Kidney epithelial cell (primary cell): ENCODE results near the gene JARID2. TPM values are rescaled to one million over a fixed set of nuclear protein-coding genes. Genes with fewer than 3 reads are reported as not detected.

Source experiments
- DNase-seq: peaks from one replicate; pipeline ENCODE4 v3.0.0-alpha.2; 2010; ENCODE audit warnings: low read depth
- H3K27me3 ChIP-seq: 2 replicates; pipeline ENCODE4 v1.6.0; 2011; ENCODE audit warnings: low read length; ENCODE audit not compliant: control insufficient read depth, insufficient read depth
- H3K36me3 ChIP-seq: 2 replicates; pipeline ENCODE4 v1.5.1; 2011; ENCODE audit warnings: low read length; ENCODE audit not compliant: control insufficient read depth, insufficient read depth
- H3K4me3 ChIP-seq: 2 replicates; pipeline ENCODE4 v1.5.1; 2011; ENCODE audit warnings: low read depth, mild to moderate bottlenecking, control low read depth, low read length
- CTCF ChIP-seq: IDR thresholded peaks from 2 replicates; pipeline ENCODE4 v1.5.1; 2011; ENCODE audit warnings: mild to moderate bottlenecking, moderate library complexity, low read length, control low read depth, inconsistent platforms; ENCODE audit not compliant: insufficient read depth, poor library complexity, severe bottlenecking
- total RNA-seq: library from RNA; depleted of rRNA; stranded (reverse); fragments of >200 nt; gene quantifications from 2 replicates; pipeline ENCODE4 v1.2.3, GENCODE V29; 2015

Gene JARID2
- total RNA-seq, 1 donor from 2014 or later, result 15.2 TPM

DNA sequence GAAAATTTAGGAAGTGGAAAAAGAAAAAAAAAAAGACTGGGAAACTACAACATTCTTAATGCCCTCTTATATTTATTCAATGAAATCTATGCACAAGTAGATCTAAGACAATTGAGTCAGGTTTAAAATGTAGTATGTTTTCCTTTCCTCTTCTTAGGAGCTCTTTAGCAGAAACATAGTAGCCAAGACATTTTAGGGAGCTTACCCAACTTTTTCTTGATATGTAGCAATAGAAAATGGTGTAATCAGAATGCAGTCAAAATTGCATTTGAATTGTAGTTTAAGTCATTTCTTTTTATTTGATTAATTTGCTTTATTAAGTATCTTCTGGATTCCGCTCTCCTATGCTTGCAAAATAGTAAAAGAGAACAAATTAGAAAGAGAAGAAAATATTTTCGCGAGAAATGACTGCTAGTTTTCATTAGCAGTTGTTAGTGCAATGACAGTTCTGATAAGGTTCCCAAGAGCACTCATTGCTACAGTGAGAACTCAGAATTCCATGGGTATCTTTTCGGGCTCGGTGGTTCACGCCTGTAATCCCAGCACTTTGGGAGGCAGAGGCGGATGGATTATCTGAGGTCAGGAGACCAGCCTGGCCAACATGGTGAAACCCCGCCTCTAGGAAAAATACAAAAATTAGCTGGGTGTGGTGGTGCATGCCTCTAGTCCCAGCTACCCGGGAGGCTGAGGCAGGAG lies 52.2 kb downstream of the JARID2 start:
- no peak for DNase-seq
- H3K4me3 ChIP-seq, result no peak overlapping the region
- no peaks in the 10 kb centered on the region for H3K27me3 ChIP-seq
- no peak for TF ChIP-seq CTCF
- no peaks in the 10 kb centered on the region for H3K36me3 ChIP-seq

DNA sequence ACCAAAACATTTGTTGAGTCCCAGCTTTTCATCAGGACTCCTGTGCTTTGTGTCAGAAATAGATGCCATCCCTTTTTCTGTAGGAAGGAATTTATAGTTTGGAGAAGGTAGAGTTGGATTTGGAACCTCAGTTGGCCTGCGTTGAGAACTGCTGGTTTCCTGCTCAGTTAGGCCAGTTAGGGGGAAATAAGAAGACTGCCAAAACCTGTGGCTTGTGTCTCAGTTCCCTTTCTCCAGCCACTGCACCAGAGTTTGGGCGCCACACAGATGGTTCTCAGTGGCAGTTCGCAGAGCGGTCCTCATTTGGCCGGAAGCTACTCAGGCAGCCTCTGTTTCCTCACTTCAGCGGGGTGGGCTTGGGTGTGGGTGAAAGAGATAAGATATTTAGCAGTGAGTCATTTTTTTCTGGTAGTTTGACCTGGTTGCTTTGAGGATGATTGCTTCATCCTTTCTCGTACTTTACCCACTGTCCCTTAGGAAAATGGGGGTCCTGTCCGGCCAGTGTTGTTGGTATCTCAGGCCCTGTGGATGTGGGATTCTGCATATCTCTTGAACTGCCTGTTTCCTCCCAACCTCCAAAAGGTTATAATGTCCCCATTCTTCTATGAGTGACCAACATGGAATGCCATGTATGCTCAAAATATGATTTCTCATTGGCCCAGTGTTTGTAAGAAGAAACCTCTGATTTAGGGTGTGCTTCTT lies 53.7 kb downstream of the JARID2 start:
- Histone ChIP-seq H3K27me3 (no peaks in the 10 kb centered on the region), H3K4me3 (no peak overlapping the region), H3K36me3 (no peaks in the 10 kb centered on the region)
- no peak for DNase-seq
- no peak for TF ChIP-seq CTCF

DNA sequence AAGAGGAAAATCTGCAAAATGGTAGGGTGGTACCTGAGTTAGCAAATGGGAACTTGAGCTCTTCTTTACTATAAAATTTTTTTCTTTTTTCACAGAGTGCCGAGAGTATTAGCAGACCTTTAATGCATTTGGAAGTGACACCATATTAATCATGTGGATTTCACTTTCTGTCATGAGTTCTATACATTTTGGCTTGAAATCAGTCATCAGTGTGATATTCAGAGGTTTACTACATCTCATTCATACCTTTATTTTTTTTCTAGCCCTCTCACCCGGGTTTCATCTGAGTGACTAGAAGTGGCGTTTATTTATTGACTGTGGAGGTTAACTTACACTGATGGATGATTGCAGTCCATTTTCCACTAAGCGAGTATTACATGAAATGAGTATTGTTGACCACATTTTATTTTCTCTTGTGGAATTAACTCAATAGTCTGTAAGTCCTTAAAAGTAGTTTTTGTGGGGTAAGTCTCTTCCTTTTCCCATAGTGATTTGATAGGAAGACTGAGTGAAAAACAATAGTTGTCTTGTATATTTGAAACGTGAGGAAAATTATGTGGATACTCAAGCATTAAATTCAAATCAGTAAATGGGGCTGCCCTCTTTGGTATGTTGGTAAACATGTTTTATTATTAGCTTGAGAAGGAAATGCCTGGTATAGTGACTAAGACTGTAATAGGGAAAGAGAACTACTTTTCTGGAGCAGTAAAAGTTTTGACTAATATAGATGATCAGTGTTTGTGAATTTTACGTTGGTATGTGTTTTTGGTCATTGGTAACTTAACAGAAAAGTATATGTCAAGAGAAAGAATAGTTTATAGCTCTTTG lies 55.5 kb downstream of the JARID2 start:
- TF ChIP-seq CTCF, result no peak
- no peak overlapping the region for H3K4me3 ChIP-seq
- no peak for DNase-seq
- H3K36me3 ChIP-seq, result no peaks in the 10 kb centered on the region
- no peaks in the 10 kb centered on the region for H3K27me3 ChIP-seq

GRCh38 chr6:15303162-15303919 lies 57.5 kb downstream of the JARID2 start:
- TF ChIP-seq CTCF, result no peak
- H3K4me3 ChIP-seq, result no peak overlapping the region
- no peaks in the 10 kb centered on the region for H3K36me3 ChIP-seq
- no peaks in the 10 kb centered on the region for H3K27me3 ChIP-seq
- no peak for DNase-seq

- no peak overlapping the region for H3K4me3 ChIP-seq
Observed at GRCh38 chr6:15303920-15304291, 58.0 kb downstream of the JARID2 start.

More at GRCh38 chr6:15303920-15304291, 58.0 kb downstream of the JARID2 start:
- H3K27me3 ChIP-seq, result no peaks in the 10 kb centered on the region
- no peak for TF ChIP-seq CTCF
- no peak for DNase-seq
- no peaks in the 10 kb centered on the region for H3K36me3 ChIP-seq
